HCT116 (cell line): ENCODE measurements around the gene ZNG1F. TPM values are rescaled to one million over a fixed set of nuclear protein-coding genes. Genes with fewer than 3 reads are reported as not detected.
A peak's percentile ranks its signal among the peaks of the same experiment; 100 is the strongest.
"Not testable (repeated sequence)": the region's sequence is repeated elsewhere in the genome, so short reads cannot be mapped to it uniquely, and the experiment has no call there.

ENCODE experiments used
- ATAC-seq: fragments of 200-7000 bp; cut with Tn5 transposase; 2 replicates; pipeline ENCODE4 v1.9.1; 2020; ENCODE audit warnings: mild to moderate bottlenecking, moderate library complexity
- BruUV-seq: library from RNA; stranded (reverse); fragments of 400-500 nt; replicated peaks from 2 replicates; lab custom pipeline; 2021; lab: Mats Ljungman, UMichigan
- CTCF ChIA-PET: fragments of 300-600 bp; sonication (Branson Sonifier 250); formaldehyde crosslinking; loops from one replicate; lab custom pipeline; 2021; ENCODE audit warnings: antibody characterized with exemption; lab: Charles Lee
- POLR2A ChIA-PET: fragments of 300-600, 350-600 bp; sonication (Branson Sonifier 250); formaldehyde crosslinking; loops from one replicate; lab custom pipeline; 2021; ENCODE audit warnings: antibody characterized with exemption; lab: Charles Lee
- RAD21 ChIA-PET, 2 experiments: fragments of 300-600 bp; sonication (Branson Sonifier 250); formaldehyde crosslinking; loops; one replicate each; lab custom pipeline; 2023; ENCODE audit warnings: low total read pairs in 2 of 2; ENCODE audit not compliant: uncharacterized antibody in 2 of 2, unreplicated experiment in 2 of 2, low non-redundant PET in 1 of 2; lab: Charles Lee
- DNase-seq: peaks from one replicate; pipeline ENCODE4 v3.0.0-alpha.2; 2010; ENCODE audit warnings: low read depth, low spot score
- H2AFZ ChIP-seq: fragments of 200-600 bp; shearing (Covaris generic), sonication (generic); 2 replicates; pipeline ENCODE4 v1.6.1; 2017; ENCODE audit warnings: low read depth, mixed run types, mixed read lengths, antibody characterized with exemption, low read length; ENCODE audit not compliant: poor library complexity, severe bottlenecking
- H3K27ac ChIP-seq: 2 replicates; pipeline ENCODE4 v1.5.1; 2012; ENCODE audit warnings: low read depth, low read length
- H3K27me3 ChIP-seq: fragments of 200-600 bp; sonication (generic); 2 replicates; pipeline ENCODE4 v1.6.1; 2016; ENCODE audit warnings: mixed run types, low read length, mixed read lengths; ENCODE audit not compliant: insufficient read depth
- H3K36me3 ChIP-seq, 2 experiments: fragments of 200-500 bp in 1 of 2; fragments of 200-600 bp in 1 of 2; sonication (Bioruptor generic) in 1 of 2; sonication (generic) in 1 of 2; 2 replicates each; pipeline versions ENCODE4 v1.5.1 to v1.6.1; 2014 to 2016; ENCODE audit warnings: low read length in 2 of 2, inconsistent platforms in 1 of 2, mixed read lengths in 1 of 2, mixed run types in 1 of 2; ENCODE audit not compliant: insufficient read depth in 2 of 2, control insufficient read depth in 1 of 2
- H3K4me1 ChIP-seq, 2 experiments: fragments of 200-600 bp in 1 of 2; sonication (generic) in 1 of 2; 2 replicates each; pipeline versions ENCODE4 v1.5.1 to v1.6.1; 2012 to 2017; ENCODE audit warnings: low read length in 2 of 2, inconsistent platforms in 1 of 2, mild to moderate bottlenecking in 1 of 2, mixed read lengths in 1 of 2, mixed run types in 1 of 2, moderate library complexity in 1 of 2; ENCODE audit not compliant: insufficient read depth in 2 of 2, control insufficient read depth in 1 of 2
- H3K4me2 ChIP-seq: fragments of 200-600 bp; sonication (generic); 2 replicates; pipeline ENCODE4 v1.6.1; 2017; ENCODE audit warnings: mixed run types, low read length, mixed read lengths
- H3K4me3 ChIP-seq, 2 experiments: fragments of 200-600 bp in 1 of 2; sonication (generic) in 1 of 2; replicated peaks in 1 of 2; 2 replicates each; pipeline ENCODE4 v1.5.1; 2011 to 2016; ENCODE audit warnings: low read length in 2 of 2, control low read depth in 1 of 2, low read depth in 1 of 2, mild to moderate bottlenecking in 1 of 2, mixed read lengths in 1 of 2, mixed run types in 1 of 2
- H3K79me2 ChIP-seq: fragments of 200-600 bp; sonication (generic); 2 replicates; pipeline ENCODE4 v1.6.1; 2017; ENCODE audit warnings: mild to moderate bottlenecking, mixed run types, low read length, moderate library complexity, mixed read lengths; ENCODE audit not compliant: insufficient read depth
- H3K9ac ChIP-seq: fragments of 200-600 bp; sonication (generic); 2 replicates; pipeline ENCODE4 v1.6.1; 2016; ENCODE audit warnings: low read length, mixed read lengths
- H3K9me2 ChIP-seq: fragments of 200-600 bp; sonication (generic), shearing (Covaris generic); 2 replicates; pipeline ENCODE4 v1.6.1; 2017; ENCODE audit warnings: mixed run types, mild to moderate bottlenecking, moderate library complexity; ENCODE audit not compliant: insufficient read depth
- H3K9me3 ChIP-seq, 2 experiments: fragments of 200-500 bp in 1 of 2; fragments of 200-600 bp in 1 of 2; sonication (Bioruptor generic) in 1 of 2; sonication (generic) in 1 of 2; 2 replicates each; pipeline ENCODE4 v1.6.1; 2014 to 2017; ENCODE audit warnings: low read length in 2 of 2, mixed read lengths in 2 of 2, inconsistent platforms in 1 of 2, low read depth in 1 of 2, mild to moderate bottlenecking in 1 of 2, mixed run types in 1 of 2, moderate library complexity in 1 of 2; ENCODE audit not compliant: control insufficient read depth in 1 of 2, insufficient read depth in 1 of 2
- H4K20me1 ChIP-seq: fragments of 200-600 bp; sonication (generic), shearing (Covaris generic); 2 replicates; pipeline ENCODE4 v1.6.1; 2017; ENCODE audit warnings: mixed run types, mild to moderate bottlenecking, moderate library complexity; ENCODE audit not compliant: insufficient read depth
- intact Hi-C: fragments of 100-400 bp; cut with micrococcal nuclease; formaldehyde crosslinking; loops from 2 replicates; pipeline ENCODE4 v1.10.0; 2022
- total RNA-seq: library from RNA; stranded (reverse); gene quantifications from one replicate; pipeline ENCODE4 v1.2.1, GENCODE V29; 2021; ENCODE audit not compliant: unreplicated experiment

ZNG1F gene
- total RNA-seq, 1 experiment from 2014 or later, result 17.1 TPM

DNA sequence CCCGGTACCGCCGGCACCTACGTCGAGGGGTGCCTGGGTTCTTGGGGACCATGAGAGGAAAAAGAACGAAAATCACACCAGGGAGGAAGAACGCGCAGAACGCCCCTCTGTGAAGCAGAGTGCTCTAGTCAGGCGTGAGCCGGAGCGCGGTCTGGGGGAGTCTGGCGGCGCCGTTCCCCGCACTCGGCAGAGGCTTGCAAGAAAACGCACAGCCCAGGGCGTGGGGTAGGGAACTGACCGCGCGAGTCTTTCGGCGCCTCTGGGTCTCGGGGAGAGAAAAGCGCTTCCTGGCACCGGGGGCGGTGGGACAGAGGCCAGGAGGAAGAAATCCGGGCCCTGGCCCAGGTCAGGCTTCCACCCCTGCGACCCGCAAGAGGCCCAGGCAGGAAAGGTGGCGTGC, 65.3 kb downstream of the ZNG1F start:
- H3K9me2 ChIP-seq, POLR2A ChIA-PET, H3K27me3 ChIP-seq, intact Hi-C loops, CTCF ChIA-PET, ATAC-seq, H3K4me1 ChIP-seq, H2AFZ ChIP-seq, H4K20me1 ChIP-seq, H3K4me2 ChIP-seq, DNase-seq, H3K9me3 ChIP-seq, H3K4me3 ChIP-seq, H3K9ac ChIP-seq, H3K79me2 ChIP-seq, H3K36me3 ChIP-seq, RAD21 ChIA-PET, BruUV-seq, H3K27ac ChIP-seq: not testable (repeated sequence)

DNA sequence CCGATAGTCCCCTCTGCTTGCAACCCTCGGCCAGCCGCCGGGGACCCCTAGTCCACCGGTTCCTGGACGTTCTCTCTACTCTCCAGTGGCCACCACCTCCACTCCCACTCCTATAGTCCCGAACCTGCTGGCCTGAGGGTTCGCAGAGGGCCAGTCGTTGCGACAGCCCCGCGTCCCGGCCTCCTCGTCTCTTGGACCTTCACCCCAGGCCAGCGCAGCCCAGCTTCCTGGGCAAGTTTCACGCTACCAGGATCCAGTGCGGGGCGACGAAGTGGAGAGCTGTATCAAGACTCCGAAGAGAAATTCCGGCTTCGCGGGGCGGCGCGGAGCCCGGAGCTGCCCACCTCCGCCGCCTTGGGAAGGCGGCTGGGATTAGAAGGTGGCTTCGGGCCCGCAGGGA, 65.7 kb downstream of the ZNG1F start:
- ATAC-seq, intact Hi-C loops: not testable (repeated sequence)

DNA sequence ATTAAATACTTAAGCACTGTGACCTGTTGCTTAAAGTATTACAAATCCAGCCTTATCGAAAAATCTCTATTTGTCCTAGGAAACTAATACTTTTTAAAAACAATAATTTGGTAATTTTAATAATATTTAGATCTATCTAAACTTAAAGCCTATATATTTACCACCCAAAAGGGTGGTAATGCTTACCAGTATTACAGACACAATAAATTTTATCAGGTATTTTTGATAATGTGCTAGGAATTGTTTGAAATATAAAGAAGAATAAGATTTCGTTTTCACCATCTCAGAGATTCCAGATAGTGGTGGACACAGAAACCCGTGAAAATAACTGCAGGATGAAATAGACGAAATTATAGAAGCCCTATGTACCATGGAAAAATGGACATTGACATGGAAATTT, 68.4 kb downstream of the ZNG1F start:
- H3K36me3 ChIP-seq, H3K9ac ChIP-seq, BruUV-seq, H3K9me2 ChIP-seq, H3K9me3 ChIP-seq, intact Hi-C loops, H3K4me1 ChIP-seq, H3K4me3 ChIP-seq, POLR2A ChIA-PET, H4K20me1 ChIP-seq, H3K79me2 ChIP-seq, ATAC-seq, DNase-seq, RAD21 ChIA-PET, H2AFZ ChIP-seq, H3K4me2 ChIP-seq, H3K27me3 ChIP-seq, H3K27ac ChIP-seq, CTCF ChIA-PET: not testable (repeated sequence)

More for the DNA sequence above, 65.7 kb downstream of the ZNG1F start:
- POLR2A ChIA-PET, H3K79me2 ChIP-seq, CTCF ChIA-PET, H3K27ac ChIP-seq, H3K9ac ChIP-seq, H3K4me1 ChIP-seq, H3K4me2 ChIP-seq, H3K27me3 ChIP-seq, H3K36me3 ChIP-seq, RAD21 ChIA-PET, H2AFZ ChIP-seq, H4K20me1 ChIP-seq, H3K4me3 ChIP-seq, BruUV-seq, DNase-seq, H3K9me3 ChIP-seq, H3K9me2 ChIP-seq: not testable (repeated sequence)

DNA sequence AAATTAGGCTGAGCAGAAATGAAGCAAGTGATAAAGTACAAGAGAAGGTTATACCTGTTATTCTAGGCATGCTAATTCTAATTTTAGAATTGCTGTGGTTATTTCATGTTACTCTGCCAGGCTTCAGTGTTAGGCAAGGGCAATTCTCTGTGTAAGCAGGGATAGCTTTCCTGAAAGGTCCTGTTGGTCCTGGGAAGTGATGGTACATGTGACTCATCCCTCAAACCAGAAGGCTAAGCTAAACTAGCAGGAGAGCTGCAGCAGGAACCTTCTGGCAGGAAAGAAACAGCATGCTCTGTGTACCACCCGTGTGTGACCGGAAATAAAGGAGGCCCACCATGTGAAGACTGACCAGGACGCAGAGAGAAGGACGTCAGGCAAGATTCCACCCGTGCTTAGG, 69.4 kb downstream of the ZNG1F start:
- CTCF ChIA-PET, H4K20me1 ChIP-seq, H3K9me3 ChIP-seq, H3K79me2 ChIP-seq, H3K27me3 ChIP-seq, intact Hi-C loops, H2AFZ ChIP-seq, H3K4me3 ChIP-seq, BruUV-seq, RAD21 ChIA-PET, H3K9me2 ChIP-seq, H3K36me3 ChIP-seq, H3K4me2 ChIP-seq, H3K4me1 ChIP-seq, DNase-seq, ATAC-seq, POLR2A ChIA-PET, H3K27ac ChIP-seq, H3K9ac ChIP-seq: not testable (repeated sequence)

DNA sequence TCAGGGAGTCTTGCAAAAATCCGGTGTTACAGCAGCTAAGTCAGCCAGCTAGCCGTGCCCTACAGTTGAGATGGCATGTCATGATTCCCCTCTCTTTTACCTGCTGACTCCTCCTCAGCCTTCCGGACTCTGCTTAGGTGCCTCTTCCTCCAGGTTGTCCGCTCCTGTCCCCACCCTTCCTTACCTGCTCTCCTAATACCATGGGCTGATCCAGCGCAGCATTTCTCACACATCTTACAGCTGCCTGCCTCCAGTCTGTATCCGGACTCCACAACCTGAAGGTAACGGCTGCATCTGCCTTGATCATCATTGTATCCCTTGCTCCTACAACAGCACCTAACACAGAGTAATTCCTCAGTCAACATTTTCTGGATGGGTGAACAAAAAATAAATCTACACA, 69.8 kb downstream of the ZNG1F start:
- H3K36me3 ChIP-seq, H3K9ac ChIP-seq, H2AFZ ChIP-seq, BruUV-seq, H3K4me1 ChIP-seq, H3K79me2 ChIP-seq, H3K9me3 ChIP-seq, intact Hi-C loops, H3K4me2 ChIP-seq, H4K20me1 ChIP-seq, POLR2A ChIA-PET, CTCF ChIA-PET, H3K27ac ChIP-seq, DNase-seq, H3K9me2 ChIP-seq, H3K27me3 ChIP-seq, H3K4me3 ChIP-seq, RAD21 ChIA-PET: not testable (repeated sequence)
- ATAC-seq, result peak; percentile 30; the same call in 1 of the 2 replicates
